ENCODE data around the gene AKT2. TPM values are rescaled to one million over a fixed set of nuclear protein-coding genes. Genes with fewer than 3 reads are reported as not detected.

The AKT2 gene
- total and polyA plus RNA-seq, 7 donors: 28.0 to 107 (median 74.4) TPM

- H3K4me3 ChIP-seq: peak within 1 kb of the TSS; percentile 81 to 99 (median 95)
- peaks cover 0 to 31% (median 21%) of the 10 kb centered on the region in 4 donors for H3K4me1 ChIP-seq
- no peak for TF ChIP-seq POLR2A (IDR thresholded peaks at IDR 0.05)
- peak in 3 of 4 donors; percentile 25 to 70 (median 49) for TF ChIP-seq POLR2AphosphoS5 (IDR thresholded peaks at IDR 0.05)
- TF ChIP-seq, protein P1, sequence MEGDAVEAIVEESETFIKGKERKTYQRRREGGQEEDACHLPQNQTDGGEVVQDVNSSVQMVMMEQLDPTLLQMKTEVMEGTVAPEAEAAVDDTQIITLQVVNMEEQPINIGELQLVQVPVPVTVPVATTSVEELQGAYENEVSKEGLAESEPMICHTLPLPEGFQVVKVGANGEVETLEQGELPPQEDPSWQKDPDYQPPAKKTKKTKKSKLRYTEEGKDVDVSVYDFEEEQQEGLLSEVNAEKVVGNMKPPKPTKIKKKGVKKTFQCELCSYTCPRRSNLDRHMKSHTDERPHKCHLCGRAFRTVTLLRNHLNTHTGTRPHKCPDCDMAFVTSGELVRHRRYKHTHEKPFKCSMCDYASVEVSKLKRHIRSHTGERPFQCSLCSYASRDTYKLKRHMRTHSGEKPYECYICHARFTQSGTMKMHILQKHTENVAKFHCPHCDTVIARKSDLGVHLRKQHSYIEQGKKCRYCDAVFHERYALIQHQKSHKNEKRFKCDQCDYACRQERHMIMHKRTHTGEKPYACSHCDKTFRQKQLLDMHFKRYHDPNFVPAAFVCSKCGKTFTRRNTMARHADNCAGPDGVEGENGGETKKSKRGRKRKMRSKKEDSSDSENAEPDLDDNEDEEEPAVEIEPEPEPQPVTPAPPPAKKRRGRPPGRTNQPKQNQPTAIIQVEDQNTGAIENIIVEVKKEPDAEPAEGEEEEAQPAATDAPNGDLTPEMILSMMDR (IDR thresholded peaks at IDR 0.05): no peak
- H3K36me3 ChIP-seq: no peaks in the 10 kb centered on the region
- 0 to 1% methylated on average over 116 of the region's 116 CpGs for WGBS, 2 donors
- peak within 1 kb of the TSS; percentile 97 to 100 (median 99) for H3K27ac ChIP-seq
- H3K27me3 ChIP-seq: no peaks in the 10 kb centered on the region
- intact Hi-C loops (cut with DNase I): loop anchor here (5.0 kb wide), 1 partner anchor 91 kb away; no protein-coding TSS in a partner anchor
- peak; percentile 87 for DNase-seq
- no peaks in the 10 kb centered on the region for H3K9me3 ChIP-seq
These were observed 94.0 kb downstream of the AKT2 start, which contains the start of gene MAP3K10 for GRCh38 chr19:40190891-40191835. MAP3K10 (plus strand) TSS chr19:40191426; CDS start chr19:40192032, 606 bp downstream.

DNA sequence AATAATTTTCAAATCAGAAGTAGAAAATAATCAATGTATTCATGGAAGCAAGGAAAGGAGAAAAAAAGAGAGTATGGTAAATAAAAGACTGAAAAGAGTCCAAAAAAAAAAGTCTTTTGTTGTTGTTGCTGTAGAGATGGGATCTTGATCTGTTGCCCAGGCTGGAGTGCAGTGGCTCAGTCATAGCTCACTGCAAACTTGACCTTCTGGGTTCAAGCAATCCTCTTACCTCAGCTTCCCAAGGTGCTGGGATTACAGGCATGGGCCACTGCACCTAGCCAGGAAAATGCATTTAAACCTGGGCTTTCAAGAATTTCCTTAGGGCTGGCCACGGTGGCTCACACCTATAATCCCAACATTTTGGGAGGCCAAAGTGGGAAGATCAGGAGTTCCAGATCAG is 100.9 kb downstream of the AKT2 start:
- intact Hi-C loops (cut with DNase I): no loop called here
- H3K27ac ChIP-seq: no peak overlapping the region
- H3K4me3 ChIP-seq: no peak overlapping the region
- H3K27me3 ChIP-seq: no peaks in the 10 kb centered on the region
- no peaks in the 10 kb centered on the region for H3K4me1 ChIP-seq
- H3K9me3 ChIP-seq: no peaks in the 10 kb centered on the region
- H3K36me3 ChIP-seq: no peaks in the 10 kb centered on the region
- DNase-seq: no peak
- 84% methylated on average over 1 of the region's 1 CpG for WGBS, 2 donors
- TF ChIP-seq, protein P1 (IDR thresholded peaks at IDR 0.05): no peak
- no peak for TF ChIP-seq POLR2AphosphoS5 (IDR thresholded peaks at IDR 0.05)
- no peak for TF ChIP-seq EP300 (IDR thresholded peaks at IDR 0.05)
- TF ChIP-seq POLR2A (IDR thresholded peaks at IDR 0.05): no peak

Small RNA genes within 50 kb of the gene (small RNA-seq; reads per million reads assigned to genes)
- gene MIR641 (0.29 to 0.60 (median 0.54) reads per million in 3 donors), gene RNU6-945P (0 reads per million in 3 donors)

Other genes with a start within 250 kb of the AKT2 start
- 10 to 100 TPM; 16.0 to 30.7 (median 22.7) TPM for gene ZNF780B, start 229.1 kb downstream of the AKT2 start, total RNA-seq
- gene ZNF780B, start 229.1 kb downstream of the AKT2 start, polyA plus RNA-seq: 1 to 10 TPM in 2 of 3 donors, under 1 TPM in 1; 0.69 to 7.5 (median 3.0) TPM
- gene ZNF780A, start 194.4 kb downstream of the AKT2 start, total RNA-seq: 10 to 100 TPM; 10.3 to 15.8 (median 13.1) TPM
- 10 to 100 TPM; 10.8 to 13.6 (median 13.6) TPM for gene ZNF780A, start 194.4 kb downstream of the AKT2 start, polyA plus RNA-seq
- 10 to 100 TPM in 2 of 4 donors, 1 to 10 TPM in 2; 6.4 to 17.2 (median 10.5) TPM for gene MAP3K10, start 93.9 kb downstream of the AKT2 start, total RNA-seq
- 1 to 10 TPM; 4.2 to 9.8 (median 4.2) TPM for gene MAP3K10, start 93.9 kb downstream of the AKT2 start, polyA plus RNA-seq
- 1 to 10 TPM in 2 of 4 donors, not detected in 2; 1.1 to 5.0 TPM for gene TTC9B, start 67.0 kb downstream of the AKT2 start, total RNA-seq
- gene TTC9B, start 67.0 kb downstream of the AKT2 start, polyA plus RNA-seq: under 1 TPM in 1 of 3 donors, not detected in 2; 0.34 TPM
- not detected for gene CCNP, start 58.7 kb downstream of the AKT2 start, total RNA-seq
- gene CCNP, start 58.7 kb downstream of the AKT2 start, polyA plus RNA-seq: under 1 TPM in 1 of 3 donors, not detected in 2; 0.23 TPM
- gene C19orf47, start 63.1 kb upstream of the AKT2 start, total RNA-seq: 10 to 100 TPM in 3 of 4 donors, 1 to 10 TPM in 1; 8.9 to 12.8 (median 11.5) TPM
- gene C19orf47, start 63.1 kb upstream of the AKT2 start, polyA plus RNA-seq: 10 to 100 TPM in 1 of 3 donors, 1 to 10 TPM in 2; 7.9 to 16.7 (median 8.4) TPM
- gene PLD3, start 63.4 kb upstream of the AKT2 start, total RNA-seq: 100 to 1,000 TPM; 164 to 270 (median 230) TPM
- gene PLD3, start 63.4 kb upstream of the AKT2 start, polyA plus RNA-seq: 100 to 1,000 TPM in 2 of 3 donors, 10 to 100 TPM in 1; 48.0 to 121 (median 118) TPM
- gene HIPK4, start 104.8 kb upstream of the AKT2 start, total RNA-seq: under 1 TPM in 2 of 4 donors, not detected in 2; 0.14 to 0.36 TPM
- under 1 TPM in 1 of 3 donors, not detected in 2; 0.06 TPM for gene HIPK4, start 104.8 kb upstream of the AKT2 start, polyA plus RNA-seq
- 1 to 10 TPM; 3.5 to 8.6 (median 5.0) TPM for gene PRX, start 128.0 kb upstream of the AKT2 start, total RNA-seq
- 1 to 10 TPM in 2 of 3 donors, under 1 TPM in 1; 0.69 to 2.0 (median 1.8) TPM for gene PRX, start 128.0 kb upstream of the AKT2 start, polyA plus RNA-seq
- gene SERTAD1, start 140.6 kb upstream of the AKT2 start, total RNA-seq: 10 to 100 TPM; 10.2 to 29.2 (median 15.7) TPM
- gene SERTAD1, start 140.6 kb upstream of the AKT2 start, polyA plus RNA-seq: 10 to 100 TPM; 14.4 to 44.4 (median 24.0) TPM
- 10 to 100 TPM; 15.5 to 34.2 (median 26.0) TPM for gene SERTAD3, start 159.0 kb upstream of the AKT2 start, total RNA-seq
- 10 to 100 TPM; 28.9 to 60.7 (median 30.4) TPM for gene SERTAD3, start 159.0 kb upstream of the AKT2 start, polyA plus RNA-seq
- 100 to 1,000 TPM; 115 to 232 (median 210) TPM for gene BLVRB, start 180.4 kb upstream of the AKT2 start, total RNA-seq
- 100 to 1,000 TPM; 139 to 224 (median 196) TPM for gene BLVRB, start 180.4 kb upstream of the AKT2 start, polyA plus RNA-seq
- gene SPTBN4, start 181.7 kb upstream of the AKT2 start, total RNA-seq: 1 to 10 TPM in 3 of 4 donors, under 1 TPM in 1; 0.99 to 5.0 (median 2.7) TPM
- gene SPTBN4, start 181.7 kb upstream of the AKT2 start, polyA plus RNA-seq: 1 to 10 TPM in 1 of 3 donors, under 1 TPM in 1, not detected in 1; 0.23 to 1.3 TPM